GM19043 (cell line): ENCODE measurements around the gene HBZ.
"Not testable (repeated sequence)": the region's sequence is repeated elsewhere in the genome, so short reads cannot be mapped to it uniquely, and the experiment has no call there.

Source experiments
- ATAC-seq: cut with Tn5 transposase; IDR thresholded peaks from one replicate; pipeline ENCODE4 v1.9.1; 2021; ENCODE audit warnings: low read depth; ENCODE audit not compliant: unreplicated experiment

Gene HBZ

GRCh38 chr16:163696-164095, 11.3 kb downstream of the HBZ start:
- not testable (repeated sequence) for ATAC-seq

DNA sequence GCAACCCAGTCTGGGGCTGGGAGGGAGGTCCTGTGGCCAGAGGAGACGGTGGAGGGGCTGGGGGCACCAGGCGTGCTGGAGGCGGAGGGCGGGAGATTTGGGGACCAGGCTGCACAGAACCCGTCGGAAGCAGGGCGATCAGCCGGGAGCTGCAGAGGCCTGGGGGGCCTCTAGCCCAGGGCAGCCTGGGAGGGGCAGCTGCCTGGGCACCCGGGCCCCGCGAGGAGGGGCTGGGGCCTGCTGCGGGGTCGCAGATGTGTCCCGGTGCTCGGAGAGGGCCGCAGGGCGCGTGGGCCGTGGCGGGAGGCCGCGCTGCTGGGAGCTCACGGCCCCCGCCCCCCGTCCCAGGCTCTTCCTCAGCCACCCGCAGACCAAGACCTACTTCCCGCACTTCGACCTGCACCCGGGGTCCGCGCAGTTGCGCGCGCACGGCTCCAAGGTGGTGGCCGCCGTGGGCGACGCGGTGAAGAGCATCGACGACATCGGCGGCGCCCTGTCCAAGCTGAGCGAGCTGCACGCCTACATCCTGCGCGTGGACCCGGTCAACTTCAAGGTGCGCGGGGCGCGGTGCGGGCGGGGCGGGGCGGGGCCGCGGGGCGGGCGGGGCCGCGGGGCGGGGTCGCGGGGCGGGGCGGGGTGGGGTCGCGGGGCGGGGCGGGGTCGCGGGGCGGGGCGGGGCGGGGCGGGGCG, 11.8 kb downstream of the HBZ start:
- ATAC-seq: not testable (repeated sequence)

GRCh38 chr16:164827-165538, 12.5 kb downstream of the HBZ start:
- no peak for ATAC-seq

- ATAC-seq: no peak
Measured at GRCh38 chr16:165539-166374, 13.3 kb downstream of the HBZ start, which contains the start of gene HBM. Gene HBM, plus strand, starts transcription at chr16:165978. Its CDS starts 20 bp downstream, at chr16:165998.

DNA sequence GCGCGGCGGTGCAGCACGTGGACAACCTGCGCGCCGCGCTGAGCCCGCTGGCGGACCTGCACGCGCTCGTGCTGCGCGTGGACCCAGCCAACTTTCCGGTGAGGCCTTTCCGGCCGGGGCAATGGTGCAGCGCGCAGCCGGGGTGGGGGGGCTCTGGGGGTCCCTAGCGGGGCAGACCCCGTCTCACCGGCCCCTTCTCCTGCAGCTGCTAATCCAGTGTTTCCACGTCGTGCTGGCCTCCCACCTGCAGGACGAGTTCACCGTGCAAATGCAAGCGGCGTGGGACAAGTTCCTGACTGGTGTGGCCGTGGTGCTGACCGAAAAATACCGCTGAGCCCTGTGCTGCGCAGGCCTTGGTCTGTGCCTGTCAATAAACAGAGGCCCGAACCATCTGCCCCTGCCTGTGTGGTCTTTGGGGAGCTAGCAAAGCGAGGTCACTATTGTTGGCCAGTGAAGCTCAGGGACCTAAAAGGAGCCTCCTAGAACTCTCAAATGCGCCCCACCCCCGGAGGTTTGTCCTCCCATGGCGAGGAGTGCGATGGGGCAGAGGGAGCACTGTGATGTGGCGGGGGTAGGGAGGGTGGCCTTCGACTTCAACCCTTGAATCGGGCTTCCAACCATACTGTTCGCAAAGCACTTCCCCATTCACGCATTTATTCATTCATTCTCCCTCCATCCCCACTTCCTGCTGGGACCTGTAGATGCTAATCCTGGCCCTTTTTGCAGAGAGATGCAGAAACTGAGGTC, 14.1 kb downstream of the HBZ start:
- no peak for ATAC-seq

DNA sequence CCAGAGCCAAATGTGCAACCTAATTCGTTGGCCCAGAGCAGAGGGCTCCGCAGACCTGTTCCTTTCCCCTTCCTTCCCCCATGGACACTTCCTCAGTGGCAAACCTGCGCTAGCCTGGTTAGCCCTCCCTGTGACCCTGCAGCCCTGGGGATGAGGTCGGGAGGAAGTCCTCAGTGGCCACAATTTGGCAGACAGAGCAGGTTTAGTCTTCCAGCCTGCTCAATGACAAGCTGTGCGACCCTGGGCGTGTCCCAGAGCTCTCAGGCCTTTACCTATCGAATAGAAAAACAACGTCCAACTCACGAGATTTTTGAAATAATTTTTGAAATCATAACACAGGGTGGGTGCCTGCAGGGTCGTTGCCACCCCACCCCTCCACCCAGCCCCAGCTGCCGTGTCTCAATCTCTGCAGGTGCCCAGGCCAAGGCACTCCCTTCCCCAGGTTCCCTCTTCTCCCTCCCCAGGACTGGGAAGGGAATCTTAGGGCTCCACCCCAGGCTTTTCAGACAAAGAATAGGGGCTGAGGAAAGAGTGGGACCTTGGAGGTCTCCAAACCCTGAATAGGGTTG, 14.8 kb downstream of the HBZ start:
- no peak for ATAC-seq

DNA sequence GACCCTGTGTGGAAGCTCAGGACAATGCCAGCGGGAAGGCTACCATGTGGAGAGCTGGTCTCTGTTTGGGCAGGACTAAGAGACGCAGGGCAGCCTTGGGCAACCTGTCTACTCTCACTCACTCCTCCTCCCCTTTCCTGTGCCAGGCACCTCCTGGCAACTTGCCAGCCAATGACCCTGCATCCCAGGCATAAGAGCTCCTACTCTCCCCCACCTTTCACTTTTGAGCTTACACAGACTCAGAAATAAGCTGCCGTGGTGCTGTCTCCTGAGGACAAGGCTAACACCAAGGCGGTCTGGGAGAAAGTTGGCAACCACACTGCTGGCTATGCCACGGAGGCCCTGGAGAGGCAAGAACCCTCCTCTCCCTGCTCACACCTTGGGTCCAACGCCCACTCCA, 16.0 kb downstream of the HBZ start:
- ATAC-seq: no peak

DNA sequence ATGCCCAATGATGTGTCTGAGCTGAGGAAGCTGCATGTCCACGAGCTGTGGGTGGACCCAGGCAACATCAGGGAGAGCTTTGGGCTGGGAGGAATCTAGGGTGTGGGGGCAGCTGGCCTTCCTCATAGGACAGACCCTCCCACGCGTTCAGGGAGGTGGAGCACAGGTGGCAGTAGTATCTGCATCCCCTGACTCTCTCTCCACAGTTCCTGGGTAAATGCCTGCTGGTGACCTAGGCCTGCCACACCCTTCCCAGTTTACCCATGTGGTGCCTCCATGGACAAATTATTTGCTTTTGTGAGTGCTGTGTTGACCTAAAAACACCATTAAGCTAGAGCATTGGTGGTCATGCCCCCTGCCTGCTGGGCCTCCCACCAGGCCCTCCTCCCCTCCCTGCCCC, 16.6 kb downstream of the HBZ start:
- no peak for ATAC-seq

DNA sequence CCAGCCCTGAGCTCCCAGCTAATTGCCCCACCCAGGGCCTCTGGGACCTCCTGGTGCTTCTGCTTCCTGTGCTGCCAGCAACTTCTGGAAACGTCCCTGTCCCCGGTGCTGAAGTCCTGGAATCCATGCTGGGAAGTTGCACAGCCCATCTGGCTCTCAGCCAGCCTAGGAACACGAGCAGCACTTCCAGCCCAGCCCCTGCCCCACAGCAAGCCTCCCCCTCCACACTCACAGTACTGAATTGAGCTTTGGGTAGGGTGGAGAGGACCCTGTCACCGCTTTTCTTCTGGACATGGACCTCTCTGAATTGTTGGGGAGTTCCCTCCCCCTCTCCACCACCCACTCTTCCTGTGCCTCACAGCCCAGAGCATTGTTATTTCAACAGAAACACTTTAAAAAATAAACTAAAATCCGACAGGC, 17.7 kb downstream of the HBZ start:
- not testable (repeated sequence) for ATAC-seq

DNA sequence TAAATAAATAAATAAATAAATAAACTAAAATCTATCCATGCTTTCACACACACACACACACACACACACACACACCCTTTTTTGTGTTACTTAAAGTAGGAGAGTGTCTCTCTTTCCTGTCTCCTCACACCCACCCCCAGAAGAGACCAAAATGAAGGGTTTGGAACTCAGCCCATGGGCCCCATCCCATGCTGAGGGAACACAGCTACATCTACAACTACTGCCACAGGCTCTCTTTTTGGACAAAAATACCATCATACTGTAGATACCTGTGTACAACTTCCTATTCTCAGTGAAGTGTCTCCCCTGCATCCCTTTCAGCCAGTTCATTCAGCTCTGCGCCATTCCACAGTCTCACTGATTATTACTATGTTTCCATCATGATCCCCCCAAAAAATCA, 18.3 kb downstream of the HBZ start:
- no peak for ATAC-seq

DNA sequence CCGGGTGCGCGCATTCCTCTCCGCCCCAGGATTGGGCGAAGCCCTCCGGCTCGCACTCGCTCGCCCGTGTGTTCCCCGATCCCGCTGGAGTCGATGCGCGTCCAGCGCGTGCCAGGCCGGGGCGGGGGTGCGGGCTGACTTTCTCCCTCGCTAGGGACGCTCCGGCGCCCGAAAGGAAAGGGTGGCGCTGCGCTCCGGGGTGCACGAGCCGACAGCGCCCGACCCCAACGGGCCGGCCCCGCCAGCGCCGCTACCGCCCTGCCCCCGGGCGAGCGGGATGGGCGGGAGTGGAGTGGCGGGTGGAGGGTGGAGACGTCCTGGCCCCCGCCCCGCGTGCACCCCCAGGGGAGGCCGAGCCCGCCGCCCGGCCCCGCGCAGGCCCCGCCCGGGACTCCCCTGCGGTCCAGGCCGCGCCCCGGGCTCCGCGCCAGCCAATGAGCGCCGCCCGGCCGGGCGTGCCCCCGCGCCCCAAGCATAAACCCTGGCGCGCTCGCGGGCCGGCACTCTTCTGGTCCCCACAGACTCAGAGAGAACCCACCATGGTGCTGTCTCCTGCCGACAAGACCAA, 20.0 kb downstream of the HBZ start, which contains the start of gene HBA2:
TSS of gene HBA2 (plus strand) at position 503 of the 568 bp plus-strand sequence. CDS start at position 540, 37 bp downstream.
- ATAC-seq: not testable (repeated sequence)

- not testable (repeated sequence) for ATAC-seq
Measured at GRCh38 chr16:173211-173854, 20.9 kb downstream of the HBZ start.

DNA sequence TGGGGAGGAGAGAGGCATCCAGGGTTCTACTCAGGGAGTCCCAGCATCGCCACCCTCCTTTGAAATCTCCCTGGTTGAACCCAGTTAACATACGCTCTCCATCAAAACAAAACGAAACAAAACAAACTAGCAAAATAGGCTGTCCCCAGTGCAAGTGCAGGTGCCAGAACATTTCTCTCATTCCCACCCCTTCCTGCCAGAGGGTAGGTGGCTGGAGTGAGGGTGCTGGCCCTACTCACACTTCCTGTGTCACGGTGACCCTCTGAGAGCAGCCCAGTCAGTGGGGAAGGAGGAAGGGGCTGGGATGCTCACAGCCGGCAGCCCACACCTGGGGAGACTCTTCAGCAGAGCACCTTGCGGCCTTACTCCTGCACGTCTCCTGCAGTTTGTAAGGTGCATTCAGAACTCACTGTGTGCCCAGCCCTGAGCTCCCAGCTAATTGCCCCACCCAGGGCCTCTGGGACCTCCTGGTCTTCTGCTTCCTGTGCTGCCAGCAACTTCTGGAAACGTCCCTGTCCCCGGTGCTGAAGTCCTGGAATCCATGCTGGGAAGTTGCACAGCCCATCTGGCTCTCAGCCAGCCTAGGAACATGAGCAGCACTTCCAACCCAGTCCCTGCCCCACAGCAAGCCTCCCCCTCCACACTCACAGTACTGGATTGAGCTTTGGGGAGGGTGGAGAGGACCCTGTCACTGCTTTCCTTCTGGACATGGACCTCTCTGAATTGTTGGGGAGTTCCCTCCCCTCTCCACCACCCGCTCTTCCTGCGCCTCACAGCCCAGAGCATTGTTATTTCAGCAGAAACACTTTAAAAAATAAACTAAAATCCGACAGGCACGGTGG, 21.7 kb downstream of the HBZ start:
- ATAC-seq: not testable (repeated sequence)

GRCh38 chr16:175011-175949, 22.8 kb downstream of the HBZ start:
- no peak for ATAC-seq

- not testable (repeated sequence) for ATAC-seq
Measured at GRCh38 chr16:176006-176405, 23.6 kb downstream of the HBZ start.

GRCh38 chr16:176477-177382, 24.3 kb downstream of the HBZ start, which contains the start of gene HBA1:
Gene HBA1, plus strand, starts transcription at chr16:176680. Its CDS starts 37 bp downstream, at chr16:176717.
- not testable (repeated sequence) for ATAC-seq
